SK-N-SH treated with all-trans-retinoic acid at 6 μM for 48 hours (cell line): ENCODE data around the gene CAP1.

ENCODE experiments used
- ATAC-seq: fragments of 200-7000 bp; cut with Tn5 transposase; 3 replicates; pipeline ENCODE4 v1.9.1; 2020; ENCODE audit warnings: mild to moderate bottlenecking, moderate library complexity
- ARNTL ChIP-seq: fragments of 450-650 bp; formaldehyde crosslinking; IDR thresholded peaks from 2 replicates; pipeline ENCODE4 v1.5.0; 2020; ENCODE audit warnings: low read depth, mild to moderate bottlenecking, moderate library complexity, borderline replicate concordance
- BACH2 ChIP-seq: fragments of 250-450 bp; sonication (Bioruptor Pico); IDR thresholded peaks from 2 replicates; pipeline ENCODE4 v1.9.0; 2021; ENCODE audit warnings: mild to moderate bottlenecking, borderline replicate concordance
- CSDC2 ChIP-seq: fragments of 250-450 bp; sonication (Bioruptor Pico); IDR thresholded peaks from 2 replicates; pipeline ENCODE4 v1.5.0; 2020; ENCODE audit warnings: mild to moderate bottlenecking, moderate library complexity
- ESRRG ChIP-seq: fragments of 250-450 bp; sonication (Bioruptor Pico); IDR thresholded peaks from 2 replicates; pipeline ENCODE4 v1.6.1; 2021; ENCODE audit warnings: mild to moderate bottlenecking
- GLIS3 ChIP-seq: fragments of 250-450 bp; sonication (Bioruptor Pico); IDR thresholded peaks from 2 replicates; pipeline ENCODE4 v1.5.0; 2020; ENCODE audit warnings: mild to moderate bottlenecking, moderate library complexity
- ISL1 ChIP-seq: fragments of 250-450 bp; sonication (Bioruptor Pico); IDR thresholded peaks from 2 replicates; pipeline ENCODE4 v2.1.2; 2022; ENCODE audit warnings: mild to moderate bottlenecking, moderate library complexity
- PPARA ChIP-seq: fragments of 250-450 bp; sonication (Bioruptor Pico); IDR thresholded peaks from 2 replicates; pipeline ENCODE4 v1.5.0; 2020; ENCODE audit warnings: mild to moderate bottlenecking, borderline replicate concordance
- RARB ChIP-seq: fragments of 250-450 bp; sonication (Bioruptor Pico); IDR thresholded peaks from 2 replicates; pipeline ENCODE4 v1.8.0; 2021; ENCODE audit warnings: mild to moderate bottlenecking, moderate library complexity
- ZC3H10 ChIP-seq: fragments of 250-450 bp; sonication (Bioruptor Pico); IDR thresholded peaks from 2 replicates; pipeline ENCODE4 v1.5.1; 2021; ENCODE audit warnings: mild to moderate bottlenecking, moderate library complexity
- ZFP30 ChIP-seq: fragments of 450-650 bp; formaldehyde crosslinking; IDR thresholded peaks from 2 replicates; pipeline ENCODE4 v1.5.0; 2022; ENCODE audit warnings: mild to moderate bottlenecking, moderate library complexity
- ZNF8 ChIP-seq: fragments of 450-650 bp; formaldehyde crosslinking; IDR thresholded peaks from 2 replicates; pipeline ENCODE4 v1.5.0; 2020; ENCODE audit warnings: mild to moderate bottlenecking, moderate library complexity
- TF ChIP-seq, protein P1 (sequence below): fragments of 250-450 bp; sonication (Bioruptor Pico); IDR thresholded peaks from 2 replicates; pipeline ENCODE4 v1.8.0; 2020; ENCODE audit warnings: mild to moderate bottlenecking, moderate library complexity, borderline replicate concordance
- TF ChIP-seq, protein P2 (sequence below): fragments of 250-450 bp; sonication (Bioruptor Pico); IDR thresholded peaks from 2 replicates; pipeline ENCODE4 v1.5.0; 2020; ENCODE audit warnings: mild to moderate bottlenecking, moderate library complexity
- TF ChIP-seq, protein P3 (sequence below): fragments of 250-450 bp; sonication (Bioruptor Pico); IDR thresholded peaks from 2 replicates; pipeline ENCODE4 v1.8.0; 2021; ENCODE audit warnings: low read depth, mild to moderate bottlenecking, moderate library complexity, borderline replicate concordance
- TF ChIP-seq, protein P4 (sequence below): fragments of 250-450 bp; sonication (Bioruptor Pico); IDR thresholded peaks from 2 replicates; pipeline ENCODE4 v1.5.1; 2020; ENCODE audit warnings: low read depth, mild to moderate bottlenecking, moderate library complexity
- TF ChIP-seq, protein P5 (sequence below): fragments of 250-450 bp; sonication (Bioruptor Pico); IDR thresholded peaks from 2 replicates; pipeline ENCODE4 v1.5.1; 2021; ENCODE audit warnings: mild to moderate bottlenecking, moderate library complexity

Gene CAP1

DNA sequence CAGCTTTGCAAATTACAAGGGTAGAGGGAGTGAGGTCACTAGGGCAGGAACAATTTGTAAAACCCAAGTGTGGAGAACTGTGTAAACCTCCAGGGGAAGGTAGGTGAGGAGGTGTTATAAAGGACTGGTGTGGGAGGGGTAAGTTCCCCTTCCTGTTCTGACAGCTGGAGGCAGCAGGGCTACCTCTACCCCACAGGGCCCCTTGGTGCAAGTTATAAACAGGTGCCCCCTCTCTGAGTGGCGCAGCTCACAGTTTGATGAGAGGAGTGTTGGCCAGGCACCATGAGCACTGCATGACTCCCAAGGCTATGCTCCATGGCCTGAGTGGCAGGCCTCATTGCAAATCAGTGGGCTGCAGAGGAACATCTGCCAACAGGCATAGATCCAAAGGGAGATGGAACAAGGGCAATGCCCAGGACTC lies 44.5 kb upstream of the CAP1 start (continued):
- TF ChIP-seq, protein P1, sequence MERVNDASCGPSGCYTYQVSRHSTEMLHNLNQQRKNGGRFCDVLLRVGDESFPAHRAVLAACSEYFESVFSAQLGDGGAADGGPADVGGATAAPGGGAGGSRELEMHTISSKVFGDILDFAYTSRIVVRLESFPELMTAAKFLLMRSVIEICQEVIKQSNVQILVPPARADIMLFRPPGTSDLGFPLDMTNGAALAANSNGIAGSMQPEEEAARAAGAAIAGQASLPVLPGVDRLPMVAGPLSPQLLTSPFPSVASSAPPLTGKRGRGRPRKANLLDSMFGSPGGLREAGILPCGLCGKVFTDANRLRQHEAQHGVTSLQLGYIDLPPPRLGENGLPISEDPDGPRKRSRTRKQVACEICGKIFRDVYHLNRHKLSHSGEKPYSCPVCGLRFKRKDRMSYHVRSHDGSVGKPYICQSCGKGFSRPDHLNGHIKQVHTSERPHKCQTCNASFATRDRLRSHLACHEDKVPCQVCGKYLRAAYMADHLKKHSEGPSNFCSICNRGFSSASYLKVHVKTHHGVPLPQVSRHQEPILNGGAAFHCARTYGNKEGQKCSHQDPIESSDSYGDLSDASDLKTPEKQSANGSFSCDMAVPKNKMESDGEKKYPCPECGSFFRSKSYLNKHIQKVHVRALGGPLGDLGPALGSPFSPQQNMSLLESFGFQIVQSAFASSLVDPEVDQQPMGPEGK: no peak
- TF ChIP-seq, protein P2, sequence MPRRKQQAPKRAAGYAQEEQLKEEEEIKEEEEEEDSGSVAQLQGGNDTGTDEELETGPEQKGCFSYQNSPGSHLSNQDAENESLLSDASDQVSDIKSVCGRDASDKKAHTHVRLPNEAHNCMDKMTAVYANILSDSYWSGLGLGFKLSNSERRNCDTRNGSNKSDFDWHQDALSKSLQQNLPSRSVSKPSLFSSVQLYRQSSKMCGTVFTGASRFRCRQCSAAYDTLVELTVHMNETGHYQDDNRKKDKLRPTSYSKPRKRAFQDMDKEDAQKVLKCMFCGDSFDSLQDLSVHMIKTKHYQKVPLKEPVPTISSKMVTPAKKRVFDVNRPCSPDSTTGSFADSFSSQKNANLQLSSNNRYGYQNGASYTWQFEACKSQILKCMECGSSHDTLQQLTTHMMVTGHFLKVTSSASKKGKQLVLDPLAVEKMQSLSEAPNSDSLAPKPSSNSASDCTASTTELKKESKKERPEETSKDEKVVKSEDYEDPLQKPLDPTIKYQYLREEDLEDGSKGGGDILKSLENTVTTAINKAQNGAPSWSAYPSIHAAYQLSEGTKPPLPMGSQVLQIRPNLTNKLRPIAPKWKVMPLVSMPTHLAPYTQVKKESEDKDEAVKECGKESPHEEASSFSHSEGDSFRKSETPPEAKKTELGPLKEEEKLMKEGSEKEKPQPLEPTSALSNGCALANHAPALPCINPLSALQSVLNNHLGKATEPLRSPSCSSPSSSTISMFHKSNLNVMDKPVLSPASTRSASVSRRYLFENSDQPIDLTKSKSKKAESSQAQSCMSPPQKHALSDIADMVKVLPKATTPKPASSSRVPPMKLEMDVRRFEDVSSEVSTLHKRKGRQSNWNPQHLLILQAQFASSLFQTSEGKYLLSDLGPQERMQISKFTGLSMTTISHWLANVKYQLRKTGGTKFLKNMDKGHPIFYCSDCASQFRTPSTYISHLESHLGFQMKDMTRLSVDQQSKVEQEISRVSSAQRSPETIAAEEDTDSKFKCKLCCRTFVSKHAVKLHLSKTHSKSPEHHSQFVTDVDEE: no peak
- TF ChIP-seq ARNTL (CRISPR knock-in tag) (no peak), GLIS3 (CRISPR knock-in tag) (no peak)

DNA sequence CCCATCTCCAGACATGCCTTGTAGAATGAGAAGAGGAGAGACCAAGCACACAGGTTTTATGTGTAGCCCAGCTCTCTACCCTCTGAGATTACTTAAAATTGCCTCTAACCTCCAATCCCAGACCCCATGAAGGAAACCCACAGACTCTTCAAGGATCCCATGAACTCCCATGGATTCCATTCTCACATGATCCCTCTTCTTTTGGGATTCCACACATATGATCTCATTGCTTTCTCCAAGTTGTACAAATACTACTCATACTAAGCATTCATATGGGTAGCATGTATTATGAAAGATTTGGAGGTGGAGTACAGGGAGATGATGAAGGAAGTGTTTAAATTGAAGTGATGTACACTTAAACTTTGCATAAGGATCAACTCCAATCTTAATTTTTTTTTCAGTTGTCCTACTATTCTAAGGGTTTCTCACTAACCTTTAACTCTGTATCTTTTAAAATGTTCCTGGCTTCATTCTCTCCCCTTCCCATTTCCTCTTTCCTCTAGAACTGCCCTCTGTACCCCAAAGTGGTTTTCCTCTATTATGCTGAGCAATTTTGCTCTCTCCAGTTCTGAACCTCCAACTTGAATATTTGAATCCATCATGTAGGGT lies 44.0 kb upstream of the CAP1 start:
- ATAC-seq: no peak
- no peak for TF ChIP-seq CSDC2 (CRISPR knock-in tag)
- TF ChIP-seq BACH2: no peak
- TF ChIP-seq, protein P3, sequence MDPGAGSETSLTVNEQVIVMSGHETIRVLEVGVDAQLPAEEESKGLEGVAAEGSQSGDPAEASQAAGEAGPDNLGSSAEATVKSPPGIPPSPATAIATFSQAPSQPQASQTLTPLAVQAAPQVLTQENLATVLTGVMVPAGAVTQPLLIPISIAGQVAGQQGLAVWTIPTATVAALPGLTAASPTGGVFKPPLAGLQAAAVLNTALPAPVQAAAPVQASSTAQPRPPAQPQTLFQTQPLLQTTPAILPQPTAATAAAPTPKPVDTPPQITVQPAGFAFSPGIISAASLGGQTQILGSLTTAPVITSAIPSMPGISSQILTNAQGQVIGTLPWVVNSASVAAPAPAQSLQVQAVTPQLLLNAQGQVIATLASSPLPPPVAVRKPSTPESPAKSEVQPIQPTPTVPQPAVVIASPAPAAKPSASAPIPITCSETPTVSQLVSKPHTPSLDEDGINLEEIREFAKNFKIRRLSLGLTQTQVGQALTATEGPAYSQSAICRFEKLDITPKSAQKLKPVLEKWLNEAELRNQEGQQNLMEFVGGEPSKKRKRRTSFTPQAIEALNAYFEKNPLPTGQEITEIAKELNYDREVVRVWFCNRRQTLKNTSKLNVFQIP (CRISPR knock-in tag): no peak
- TF ChIP-seq GLIS3 (CRISPR knock-in tag): no peak
- no peak for TF ChIP-seq ARNTL (CRISPR knock-in tag)
- TF ChIP-seq, protein P4, sequence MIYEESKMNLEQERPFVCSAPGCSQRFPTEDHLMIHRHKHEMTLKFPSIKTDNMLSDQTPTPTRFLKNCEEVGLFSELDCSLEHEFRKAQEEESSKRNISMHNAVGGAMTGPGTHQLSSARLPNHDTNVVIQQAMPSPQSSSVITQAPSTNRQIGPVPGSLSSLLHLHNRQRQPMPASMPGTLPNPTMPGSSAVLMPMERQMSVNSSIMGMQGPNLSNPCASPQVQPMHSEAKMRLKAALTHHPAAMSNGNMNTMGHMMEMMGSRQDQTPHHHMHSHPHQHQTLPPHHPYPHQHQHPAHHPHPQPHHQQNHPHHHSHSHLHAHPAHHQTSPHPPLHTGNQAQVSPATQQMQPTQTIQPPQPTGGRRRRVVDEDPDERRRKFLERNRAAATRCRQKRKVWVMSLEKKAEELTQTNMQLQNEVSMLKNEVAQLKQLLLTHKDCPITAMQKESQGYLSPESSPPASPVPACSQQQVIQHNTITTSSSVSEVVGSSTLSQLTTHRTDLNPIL (CRISPR knock-in tag): no peak
- no peak for TF ChIP-seq ISL1 (CRISPR knock-in tag)
- TF ChIP-seq, protein P1: no peak
- TF ChIP-seq ZNF8 (CRISPR knock-in tag): no peak
- TF ChIP-seq RARB (CRISPR knock-in tag): no peak
- TF ChIP-seq, protein P2: no peak
- TF ChIP-seq ZC3H10: no peak
- TF ChIP-seq, protein P5, sequence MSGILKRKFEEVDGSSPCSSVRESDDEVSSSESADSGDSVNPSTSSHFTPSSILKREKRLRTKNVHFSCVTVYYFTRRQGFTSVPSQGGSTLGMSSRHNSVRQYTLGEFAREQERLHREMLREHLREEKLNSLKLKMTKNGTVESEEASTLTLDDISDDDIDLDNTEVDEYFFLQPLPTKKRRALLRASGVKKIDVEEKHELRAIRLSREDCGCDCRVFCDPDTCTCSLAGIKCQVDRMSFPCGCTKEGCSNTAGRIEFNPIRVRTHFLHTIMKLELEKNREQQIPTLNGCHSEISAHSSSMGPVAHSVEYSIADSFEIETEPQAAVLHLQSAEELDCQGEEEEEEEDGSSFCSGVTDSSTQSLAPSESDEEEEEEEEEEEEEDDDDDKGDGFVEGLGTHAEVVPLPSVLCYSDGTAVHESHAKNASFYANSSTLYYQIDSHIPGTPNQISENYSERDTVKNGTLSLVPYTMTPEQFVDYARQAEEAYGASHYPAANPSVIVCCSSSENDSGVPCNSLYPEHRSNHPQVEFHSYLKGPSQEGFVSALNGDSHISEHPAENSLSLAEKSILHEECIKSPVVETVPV (CRISPR knock-in tag): no peak
- TF ChIP-seq PPARA: no peak
- TF ChIP-seq ESRRG (CRISPR knock-in tag): no peak
- no peak for TF ChIP-seq ZFP30 (CRISPR knock-in tag)
